Muscle layer of duodenum (tissue), 2 donors: ENCODE measurements around the gene PINLYP.
A peak's percentile ranks its signal among the peaks of the same experiment; 100 is the strongest.

Experiments used
- H3K27ac ChIP-seq: one replicate; pipeline ENCODE4 v1.7.0; 2013; ENCODE audit warnings: mild to moderate bottlenecking, low read length
- H3K27me3 ChIP-seq: one replicate; pipeline ENCODE4 v1.7.0; 2013; ENCODE audit warnings: low read depth, mild to moderate bottlenecking, control low read depth, low read length
- H3K36me3 ChIP-seq, 2 donors: one replicate each; pipeline ENCODE4 v1.7.0; 2013; ENCODE audit warnings: low read length in 2 of 2, control low read depth in 1 of 2, mild to moderate bottlenecking in 1 of 2; ENCODE audit not compliant: insufficient read depth in 2 of 2, control insufficient read depth in 1 of 2
- H3K4me1 ChIP-seq, 2 donors: one replicate each; pipeline ENCODE4 v1.7.0; 2013; ENCODE audit warnings: low read length in 2 of 2, mild to moderate bottlenecking in 2 of 2, control low read depth in 1 of 2, moderate library complexity in 1 of 2; ENCODE audit not compliant: insufficient read depth in 2 of 2, control insufficient read depth in 1 of 2
- H3K4me3 ChIP-seq, 2 donors: one replicate each; pipeline ENCODE4 v1.7.0; 2013; ENCODE audit warnings: low read length in 2 of 2, low read depth in 1 of 2, mild to moderate bottlenecking in 1 of 2
- H3K9me3 ChIP-seq, 2 donors: one replicate each; pipeline ENCODE4 v1.7.0; 2013; ENCODE audit warnings: low read length in 2 of 2, control low read depth in 1 of 2, mild to moderate bottlenecking in 1 of 2; ENCODE audit not compliant: control insufficient read depth in 1 of 2
- donor health status: healthy.

PINLYP gene

GRCh38 chr19:43551399-43552197 is 24.0 kb upstream of the PINLYP start:
- no peaks in the 10 kb centered on the region for H3K27me3 ChIP-seq
- no peaks in the 10 kb centered on the region for H3K9me3 ChIP-seq
- no peak overlapping the region for H3K27ac ChIP-seq
- no peaks in the 10 kb centered on the region for H3K4me1 ChIP-seq
- peaks cover 32 to 59% of the 10 kb centered on the region in 2 donors for H3K36me3 ChIP-seq
- H3K4me3 ChIP-seq, result no peak overlapping the region

- H3K4me1 ChIP-seq, result no peaks in the 10 kb centered on the region
- H3K27ac ChIP-seq, result no peak overlapping the region
- H3K27me3 ChIP-seq, result no peaks in the 10 kb centered on the region
- no peak overlapping the region for H3K4me3 ChIP-seq
- no peaks in the 10 kb centered on the region for H3K9me3 ChIP-seq
- H3K36me3 ChIP-seq, result peaks cover 32 to 55% of the 10 kb centered on the region in 2 donors
Measured at GRCh38 chr19:43552198-43552450, 23.5 kb upstream of the PINLYP start.

DNA sequence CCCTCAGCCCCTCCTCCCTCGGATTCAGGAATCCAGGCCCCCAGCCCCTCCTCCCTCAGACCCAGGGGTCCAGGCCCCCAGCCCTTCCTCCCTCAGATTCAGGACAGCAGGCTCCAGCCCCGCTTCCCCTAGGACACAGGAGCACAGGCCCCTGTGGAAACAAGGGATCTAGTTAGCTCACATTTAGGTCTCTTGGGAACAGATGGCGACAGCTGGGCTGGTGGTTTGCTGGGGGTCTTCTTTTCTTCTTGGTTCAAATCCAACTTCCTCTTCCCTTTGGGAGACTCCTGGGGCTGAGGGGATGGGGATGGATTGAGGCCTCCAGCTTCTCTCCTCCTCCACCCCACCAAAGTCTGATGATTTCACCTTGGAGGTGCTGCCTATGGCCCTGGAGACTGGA is 23.0 kb upstream of the PINLYP start:
- Histone ChIP-seq H3K27me3 (no peaks in the 10 kb centered on the region), H3K36me3 (peaks cover 32 to 55% of the 10 kb centered on the region in 2 donors), H3K4me1 (no peaks in the 10 kb centered on the region), H3K4me3 (no peak overlapping the region), H3K9me3 (no peaks in the 10 kb centered on the region), H3K27ac (no peak overlapping the region)

DNA sequence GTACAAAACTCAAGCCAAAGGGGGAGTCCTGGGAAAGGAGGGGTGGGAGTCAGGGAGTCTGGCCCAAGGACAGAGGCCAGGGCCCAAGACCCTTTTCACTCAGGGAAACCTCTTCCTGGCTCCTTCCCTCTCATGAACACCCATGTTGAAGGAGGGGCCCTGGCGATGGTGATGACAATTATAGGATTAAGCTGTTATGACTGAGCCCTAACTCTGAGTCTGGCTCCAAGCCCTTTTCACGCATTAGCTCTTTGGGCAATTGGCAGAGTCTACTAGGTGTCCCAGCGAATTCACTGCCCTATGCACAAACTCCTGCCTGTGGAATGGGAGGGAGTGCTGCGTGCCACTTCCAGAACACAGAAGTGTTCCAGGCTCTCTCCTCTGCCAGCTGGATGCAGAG is 21.9 kb upstream of the PINLYP start:
- H3K4me1 ChIP-seq, result no peaks in the 10 kb centered on the region
- H3K4me3 ChIP-seq, result no peak overlapping the region
- no peaks in the 10 kb centered on the region for H3K27me3 ChIP-seq
- no peak overlapping the region for H3K27ac ChIP-seq
- no peaks in the 10 kb centered on the region for H3K9me3 ChIP-seq
- peaks cover 32 to 55% of the 10 kb centered on the region in 2 donors for H3K36me3 ChIP-seq

DNA sequence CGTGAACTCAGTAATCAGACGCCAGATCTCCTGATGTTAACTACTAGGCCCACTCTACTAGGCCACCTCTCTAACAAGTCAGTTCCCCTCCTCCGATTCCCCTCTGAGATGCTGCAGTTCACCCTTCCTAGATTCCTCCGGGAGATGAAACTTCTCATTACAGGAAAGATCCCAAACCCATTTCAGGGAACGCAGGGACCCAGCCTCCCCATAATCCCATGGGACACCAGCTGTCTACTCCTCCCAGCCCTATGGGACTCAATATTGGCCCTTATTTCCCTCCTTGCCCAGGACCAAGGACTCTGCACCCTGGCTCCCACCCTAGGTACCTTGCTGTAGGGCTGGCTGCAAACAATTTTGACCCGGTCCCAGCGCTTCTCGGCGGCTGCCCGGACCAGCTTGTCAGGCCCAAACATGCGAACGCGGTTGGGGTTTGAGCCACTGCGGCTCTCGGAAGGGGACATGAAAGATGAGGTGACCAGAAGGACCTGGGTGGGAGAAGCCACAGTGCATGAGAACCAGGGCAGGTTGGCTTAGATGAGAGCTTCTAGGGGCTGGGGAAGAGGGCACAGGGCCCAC is 21.2 kb upstream of the PINLYP start:
- Histone ChIP-seq H3K36me3 (peaks cover 32 to 53% of the 10 kb centered on the region in 2 donors), H3K27ac (no peak overlapping the region), H3K27me3 (no peaks in the 10 kb centered on the region), H3K4me3 (no peak overlapping the region), H3K4me1 (no peaks in the 10 kb centered on the region), H3K9me3 (no peaks in the 10 kb centered on the region)

DNA sequence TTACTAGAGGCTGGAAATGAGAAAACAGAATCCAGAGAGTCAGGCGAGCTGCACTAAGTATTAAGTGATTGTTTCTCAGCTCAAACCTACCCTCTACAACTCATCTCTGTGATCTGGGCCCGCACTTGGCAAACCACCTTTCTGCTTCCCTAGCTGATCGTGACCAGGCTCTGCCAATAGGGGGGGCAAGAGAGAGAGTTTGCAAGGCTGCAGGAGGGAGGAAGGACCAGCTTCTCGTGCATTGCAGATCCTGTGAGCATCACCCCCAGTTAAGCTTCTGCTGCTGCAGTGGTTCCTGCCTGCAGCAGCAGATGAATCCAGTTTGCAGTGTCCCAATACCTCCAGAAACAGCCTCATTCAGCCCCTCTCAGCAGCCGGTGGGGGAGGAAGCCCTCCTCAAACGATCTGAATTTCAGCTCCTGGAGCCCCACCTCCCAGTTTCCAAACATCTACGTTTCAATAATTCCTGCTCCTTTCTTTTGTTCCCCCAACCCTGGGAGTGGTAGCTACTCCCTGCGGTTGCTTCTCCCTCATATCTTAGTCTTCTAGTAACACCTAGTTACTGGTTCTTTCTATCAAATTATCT is 20.3 kb upstream of the PINLYP start:
- no peaks in the 10 kb centered on the region for H3K9me3 ChIP-seq
- H3K4me3 ChIP-seq, result no peak overlapping the region
- H3K4me1 ChIP-seq, result no peaks in the 10 kb centered on the region
- no peak overlapping the region for H3K27ac ChIP-seq
- H3K27me3 ChIP-seq, result no peaks in the 10 kb centered on the region
- H3K36me3 ChIP-seq, result peaks cover 27 to 51% of the 10 kb centered on the region in 2 donors

GRCh38 chr19:43560687-43561086 is 14.9 kb upstream of the PINLYP start:
- Histone ChIP-seq H3K9me3 (no peaks in the 10 kb centered on the region), H3K27me3 (no peaks in the 10 kb centered on the region), H3K4me3 (no peak overlapping the region), H3K4me1 (peaks cover 0 to 10% of the 10 kb centered on the region in 2 donors), H3K36me3 (peaks cover 0 to 20% of the 10 kb centered on the region in 2 donors), H3K27ac (no peak overlapping the region)

- Histone ChIP-seq H3K4me1 (peaks cover 0 to 10% of the 10 kb centered on the region in 2 donors), H3K27me3 (no peaks in the 10 kb centered on the region), H3K27ac (no peak overlapping the region), H3K36me3 (peaks cover 0 to 20% of the 10 kb centered on the region in 2 donors), H3K9me3 (no peaks in the 10 kb centered on the region), H3K4me3 (no peak overlapping the region)
Measured at GRCh38 chr19:43561139-43561970, 14.2 kb upstream of the PINLYP start.

DNA sequence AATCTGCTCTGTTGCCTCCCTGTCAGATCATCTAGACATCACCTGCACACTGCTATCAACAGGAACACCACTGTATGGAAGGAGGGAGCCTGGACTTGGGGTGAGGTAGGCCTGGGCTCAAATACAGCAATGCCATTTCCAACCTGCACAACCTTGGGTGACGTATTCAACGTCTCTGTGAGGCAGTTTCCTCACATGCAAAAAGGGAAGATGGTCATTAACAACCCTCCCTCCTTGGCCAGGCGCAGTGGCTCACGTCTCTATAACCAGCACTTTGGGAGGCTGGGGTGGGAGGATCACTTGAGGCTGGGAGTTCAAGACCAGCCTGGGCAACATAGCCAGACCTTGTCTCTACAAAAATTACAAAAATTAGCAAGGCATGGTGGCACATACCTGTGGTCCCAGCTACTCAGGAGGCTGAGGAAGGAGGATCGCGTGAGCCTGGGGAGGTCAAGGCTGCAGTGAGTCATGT is 13.3 kb upstream of the PINLYP start:
- H3K27ac ChIP-seq, result peak overlapping the region; percentile 23
- peaks cover 0 to 20% of the 10 kb centered on the region in 2 donors for H3K36me3 ChIP-seq
- H3K4me1 ChIP-seq, result peaks cover 0 to 10% of the 10 kb centered on the region in 2 donors
- H3K4me3 ChIP-seq, result no peak overlapping the region
- H3K27me3 ChIP-seq, result no peaks in the 10 kb centered on the region
- H3K9me3 ChIP-seq, result no peaks in the 10 kb centered on the region

- H3K4me3 ChIP-seq, result no peak overlapping the region
- H3K27me3 ChIP-seq, result no peaks in the 10 kb centered on the region
- H3K27ac ChIP-seq, result peak overlapping the region; percentile 23
- no peaks in the 10 kb centered on the region for H3K9me3 ChIP-seq
- peaks cover 0 to 10% of the 10 kb centered on the region in 2 donors for H3K4me1 ChIP-seq
- peaks cover 0 to 20% of the 10 kb centered on the region in 2 donors for H3K36me3 ChIP-seq
Measured at GRCh38 chr19:43562698-43563241, 12.8 kb upstream of the PINLYP start.
